ENCODE measurements around the gene CKAP4.

Gene CKAP4

DNA sequence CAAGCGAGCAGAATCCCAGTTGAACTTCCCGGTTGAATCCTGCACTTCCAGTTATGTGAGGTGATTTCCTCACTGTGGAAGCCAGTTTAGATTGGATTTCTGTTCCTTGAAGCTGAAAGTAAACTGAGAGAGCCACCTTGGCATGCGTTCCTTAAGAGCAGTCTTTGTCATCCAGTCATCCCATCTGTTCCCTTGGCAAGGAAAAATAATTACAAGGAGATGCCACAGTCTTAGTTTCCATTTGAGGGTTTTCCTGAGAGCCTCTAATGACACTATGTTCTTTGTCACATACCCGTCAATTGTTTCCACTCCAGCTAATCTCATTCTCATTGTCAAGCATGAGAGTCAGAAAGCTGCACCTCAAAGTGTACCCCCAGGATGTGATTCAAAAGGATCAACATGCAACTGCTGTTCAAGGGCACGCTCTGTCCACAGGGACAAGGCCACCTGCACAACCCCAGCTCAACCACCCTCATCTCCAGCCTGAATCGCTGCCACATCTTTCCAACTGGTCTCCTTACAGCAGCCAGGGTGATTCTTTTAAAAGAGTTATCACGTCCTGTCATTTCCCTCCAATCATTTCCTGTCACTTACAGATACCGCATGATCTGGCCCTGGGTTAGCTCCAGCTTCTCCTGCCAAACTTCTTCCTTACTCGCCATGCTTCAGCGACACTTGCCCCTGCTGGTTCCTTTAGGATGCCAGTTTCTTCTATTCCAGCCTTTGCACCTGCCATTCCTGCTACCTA, 36.7 kb upstream of the CKAP4 start:
- Mint-ChIP-seq H3K9me3 (peaks cover 3% of the 10 kb centered on the region), H3K27me3 (peaks cover 2% of the 10 kb centered on the region), H3K4me3 (no peak overlapping the region), H3K27ac (peak overlapping the region; percentile 82), H3K4me1 (peaks cover 46% of the 10 kb centered on the region), H3K36me3 (peaks cover 2% of the 10 kb centered on the region)
- ATAC-seq (ENCODE audit: low read depth) (no peak), DNase-seq (ENCODE audit: low spot score in 2 of 2) (no peak)

DNA sequence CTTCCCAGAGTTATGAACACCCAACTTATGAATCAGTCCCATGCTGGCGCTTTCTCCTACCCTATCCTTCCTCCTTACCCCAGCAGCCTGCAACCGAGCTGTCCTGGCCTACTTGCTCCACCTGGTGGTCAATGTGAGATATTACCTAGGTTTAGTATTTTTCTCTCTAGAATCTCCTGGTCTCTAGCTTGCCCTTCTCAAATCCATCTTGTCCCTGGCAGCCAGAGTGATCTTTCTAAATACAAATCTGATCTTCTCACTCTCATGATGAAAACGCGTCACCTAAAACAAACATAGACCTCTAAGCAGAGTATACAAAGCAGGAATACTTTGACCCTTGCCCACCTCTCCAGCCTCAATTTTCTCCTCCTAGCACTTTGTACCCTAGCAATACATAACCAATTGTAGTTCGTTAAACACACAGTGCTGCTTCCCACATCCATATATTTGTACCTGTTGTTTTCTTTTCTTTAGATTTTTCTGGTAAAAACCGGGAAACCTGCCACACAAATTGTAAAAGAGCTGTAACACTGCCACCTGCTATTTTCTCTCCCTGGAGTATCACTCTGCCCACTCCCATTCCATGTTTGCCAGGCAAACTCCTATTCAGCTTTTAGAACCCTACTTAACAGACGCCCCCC, 34.8 kb upstream of the CKAP4 start:
- Mint-ChIP-seq H3K27me3 (peaks cover 2% of the 10 kb centered on the region), H3K4me1 (peaks cover 42% of the 10 kb centered on the region), H3K36me3 (peaks cover 2% of the 10 kb centered on the region), H3K4me3 (no peak overlapping the region), H3K9me3 (peaks cover 3% of the 10 kb centered on the region), H3K27ac (peak overlapping the region; percentile 8)
- peak; percentile 64 for ATAC-seq (ENCODE audit: low read depth)
- DNase-seq (ENCODE audit: low spot score in 2 of 2) = peak; percentile 61

- peaks cover 2% of the 10 kb centered on the region for H3K27me3 Mint-ChIP-seq
- peaks cover 3% of the 10 kb centered on the region for H3K9me3 Mint-ChIP-seq
- peaks cover 2% of the 10 kb centered on the region for H3K36me3 Mint-ChIP-seq
- H3K4me1 Mint-ChIP-seq = peaks cover 40% of the 10 kb centered on the region
- no peak for ATAC-seq (ENCODE audit: low read depth)
- no peak overlapping the region for H3K4me3 Mint-ChIP-seq
- no peak overlapping the region for H3K27ac Mint-ChIP-seq
- DNase-seq (ENCODE audit: low spot score in 2 of 2) = no peak
Measured at GRCh38 chr12:106281804-106282203, 34.0 kb upstream of the CKAP4 start.

DNA sequence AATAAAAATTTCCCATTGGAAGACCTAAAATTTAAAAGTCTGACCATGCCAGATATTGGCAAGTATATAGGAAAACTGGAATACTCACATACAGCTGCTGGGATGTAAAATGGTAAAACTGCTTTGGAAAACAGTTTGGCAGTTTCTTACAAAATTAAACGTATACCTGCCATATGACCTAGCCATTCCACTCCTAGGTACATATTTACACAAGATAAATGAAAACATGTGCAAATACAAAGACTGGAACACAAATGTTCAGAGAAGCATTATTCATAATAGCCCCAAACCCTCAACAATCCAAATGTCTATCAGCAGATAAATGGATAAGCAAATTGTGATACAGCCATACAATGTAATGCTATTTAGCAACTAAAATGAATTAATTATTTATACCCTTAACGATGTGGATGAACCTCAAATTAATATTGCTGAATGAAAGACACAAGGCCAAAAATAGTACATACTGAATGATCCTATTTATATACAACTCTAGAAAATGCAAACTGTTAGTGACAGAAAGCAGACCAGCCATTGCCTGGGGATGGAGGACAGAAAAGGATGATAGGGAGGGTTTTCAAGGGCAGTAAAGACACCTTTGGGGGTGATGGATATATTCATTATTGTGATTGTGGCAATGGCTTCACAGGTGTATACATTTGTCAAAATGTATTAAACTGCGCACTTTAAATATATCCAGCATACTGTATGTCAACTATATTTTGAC, 33.4 kb upstream of the CKAP4 start:
- Mint-ChIP-seq H3K27ac (no peak overlapping the region), H3K9me3 (peaks cover 3% of the 10 kb centered on the region), H3K4me1 (peaks cover 37% of the 10 kb centered on the region), H3K36me3 (peaks cover 2% of the 10 kb centered on the region), H3K27me3 (peaks cover 2% of the 10 kb centered on the region), H3K4me3 (no peak overlapping the region)
- DNase-seq (ENCODE audit: low spot score in 2 of 2) (no peak), ATAC-seq (ENCODE audit: low read depth) (no peak)

DNA sequence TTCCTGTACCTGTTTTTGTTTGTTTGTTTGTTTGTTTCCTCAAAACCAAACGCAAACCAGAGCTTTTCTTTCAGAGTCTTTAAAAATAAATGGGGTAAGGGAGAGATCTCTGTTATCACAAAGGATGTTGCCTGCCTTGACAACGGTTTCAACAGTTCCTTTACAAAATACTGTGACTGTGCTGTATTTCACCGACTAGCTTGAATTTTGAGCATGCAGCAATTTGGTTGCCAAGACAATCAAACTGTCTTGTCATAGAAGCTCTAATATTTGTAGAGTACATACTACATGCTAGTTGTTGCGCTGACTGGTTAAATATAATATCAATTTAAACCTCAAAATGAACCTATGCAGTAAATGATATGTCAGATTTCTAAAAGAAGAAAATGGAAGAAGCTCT, 32.3 kb upstream of the CKAP4 start:
- Mint-ChIP-seq H3K27me3 (peaks cover 2% of the 10 kb centered on the region), H3K27ac (no peak overlapping the region), H3K9me3 (peaks cover 3% of the 10 kb centered on the region), H3K4me3 (no peak overlapping the region), H3K4me1 (peaks cover 30% of the 10 kb centered on the region), H3K36me3 (peaks cover 2% of the 10 kb centered on the region)
- ATAC-seq (ENCODE audit: low read depth) (no peak), DNase-seq (ENCODE audit: low spot score in 2 of 2) (no peak)

GRCh38 chr12:106276032-106276740, 28.4 kb upstream of the CKAP4 start:
- Mint-ChIP-seq H3K27ac (peak overlapping the region; percentile 57), H3K27me3 (no peaks in the 10 kb centered on the region), H3K4me3 (peak overlapping the region; percentile 68), H3K36me3 (peaks cover 3% of the 10 kb centered on the region), H3K4me1 (peaks cover 20% of the 10 kb centered on the region), H3K9me3 (no peaks in the 10 kb centered on the region)
- ATAC-seq (ENCODE audit: low read depth) = peak; percentile 82
- DNase-seq (ENCODE audit: low spot score in 2 of 2) = no peak

DNA sequence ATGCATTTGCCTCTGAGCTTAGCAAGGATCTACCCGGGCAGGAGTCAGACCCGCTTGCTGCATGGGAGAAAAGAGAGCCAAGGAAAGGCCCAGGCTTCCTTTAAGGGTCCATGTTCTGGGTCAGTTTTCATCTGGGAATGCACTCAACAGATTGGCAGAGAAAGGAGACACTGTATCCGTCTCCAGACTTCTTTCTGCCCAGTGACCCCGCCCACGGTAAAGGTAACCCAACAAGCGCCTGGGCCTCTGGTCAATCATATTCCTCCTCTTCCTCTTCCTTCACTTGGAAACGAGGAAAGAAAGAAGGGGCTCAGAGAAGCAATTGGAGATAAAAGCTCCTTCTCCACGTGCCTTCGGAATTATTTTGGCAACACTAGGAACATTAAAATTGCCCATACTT, 27.6 kb upstream of the CKAP4 start:
- peak overlapping the region; percentile 34 for H3K4me3 Mint-ChIP-seq
- peaks cover 25% of the 10 kb centered on the region for H3K4me1 Mint-ChIP-seq
- no peak overlapping the region for H3K27ac Mint-ChIP-seq
- ATAC-seq (ENCODE audit: low read depth) (no peak), DNase-seq (ENCODE audit: low spot score in 2 of 2) (no peak)
- peaks cover 9% of the 10 kb centered on the region for H3K36me3 Mint-ChIP-seq
- H3K27me3 Mint-ChIP-seq = peaks cover 2% of the 10 kb centered on the region
- H3K9me3 Mint-ChIP-seq = no peaks in the 10 kb centered on the region

DNA sequence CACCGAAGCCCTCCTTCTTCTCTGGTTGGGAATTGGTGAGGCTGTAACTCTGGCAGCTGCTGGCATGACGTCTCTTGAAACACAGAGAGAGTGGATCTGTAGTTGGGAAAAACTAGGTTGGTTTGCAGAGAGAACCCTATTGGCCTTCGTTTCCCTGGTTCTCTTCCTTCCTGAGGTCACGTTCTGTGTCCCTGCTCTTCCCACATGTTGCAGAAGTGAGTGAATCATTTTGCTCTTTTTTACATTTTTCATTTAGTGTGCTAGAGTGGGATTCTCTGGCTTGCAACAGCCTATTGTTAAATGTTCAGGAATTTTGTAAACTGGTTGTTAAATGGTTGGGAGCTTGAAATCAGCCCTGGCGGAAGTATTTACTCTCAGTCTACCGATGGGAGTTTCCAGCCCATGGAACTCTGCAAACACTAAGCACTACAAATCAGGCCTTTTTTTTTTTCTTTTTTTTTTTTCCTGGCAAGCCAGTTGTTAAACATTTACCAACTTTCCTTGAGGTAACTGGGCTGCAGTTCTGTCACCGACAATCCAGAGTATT, 26.8 kb upstream of the CKAP4 start:
- Mint-ChIP-seq H3K27ac (no peak overlapping the region), H3K27me3 (peaks cover 2% of the 10 kb centered on the region), H3K4me3 (no peak overlapping the region), H3K4me1 (peaks cover 25% of the 10 kb centered on the region), H3K9me3 (no peaks in the 10 kb centered on the region), H3K36me3 (peaks cover 9% of the 10 kb centered on the region)
- ATAC-seq (ENCODE audit: low read depth) = no peak
- no peak for DNase-seq (ENCODE audit: low spot score in 2 of 2)

- no peak overlapping the region for H3K27ac Mint-ChIP-seq
- H3K4me3 Mint-ChIP-seq = no peak overlapping the region
- H3K36me3 Mint-ChIP-seq = peaks cover 9% of the 10 kb centered on the region
- ATAC-seq (ENCODE audit: low read depth) (no peak), DNase-seq (ENCODE audit: low spot score in 2 of 2) (no peak)
- no peaks in the 10 kb centered on the region for H3K9me3 Mint-ChIP-seq
- H3K4me1 Mint-ChIP-seq = peaks cover 25% of the 10 kb centered on the region
- peaks cover 2% of the 10 kb centered on the region for H3K27me3 Mint-ChIP-seq
Measured at GRCh38 chr12:106274012-106274411, 26.2 kb upstream of the CKAP4 start.

- no peak overlapping the region for H3K4me3 Mint-ChIP-seq
- H3K27ac Mint-ChIP-seq = no peak overlapping the region
- ATAC-seq (ENCODE audit: low read depth) = no peak
Measured at GRCh38 chr12:106273491-106273890, 25.7 kb upstream of the CKAP4 start.

GRCh38 chr12:106271575-106272505, 24.0 kb upstream of the CKAP4 start:
- no peak for DNase-seq (ENCODE audit: low spot score in 2 of 2)
- Mint-ChIP-seq H3K4me1 (peaks cover 16% of the 10 kb centered on the region), H3K27ac (no peak overlapping the region), H3K36me3 (peaks cover 9% of the 10 kb centered on the region), H3K27me3 (peaks cover 2% of the 10 kb centered on the region), H3K4me3 (no peak overlapping the region), H3K9me3 (no peaks in the 10 kb centered on the region)
- ATAC-seq (ENCODE audit: low read depth) = no peak

More at GRCh38 chr12:106273491-106273890, 25.7 kb upstream of the CKAP4 start:
- DNase-seq (ENCODE audit: low spot score in 2 of 2) = no peak
- no peaks in the 10 kb centered on the region for H3K9me3 Mint-ChIP-seq
- H3K4me1 Mint-ChIP-seq = peaks cover 25% of the 10 kb centered on the region
- peaks cover 2% of the 10 kb centered on the region for H3K27me3 Mint-ChIP-seq
- H3K36me3 Mint-ChIP-seq = peaks cover 9% of the 10 kb centered on the region

DNA sequence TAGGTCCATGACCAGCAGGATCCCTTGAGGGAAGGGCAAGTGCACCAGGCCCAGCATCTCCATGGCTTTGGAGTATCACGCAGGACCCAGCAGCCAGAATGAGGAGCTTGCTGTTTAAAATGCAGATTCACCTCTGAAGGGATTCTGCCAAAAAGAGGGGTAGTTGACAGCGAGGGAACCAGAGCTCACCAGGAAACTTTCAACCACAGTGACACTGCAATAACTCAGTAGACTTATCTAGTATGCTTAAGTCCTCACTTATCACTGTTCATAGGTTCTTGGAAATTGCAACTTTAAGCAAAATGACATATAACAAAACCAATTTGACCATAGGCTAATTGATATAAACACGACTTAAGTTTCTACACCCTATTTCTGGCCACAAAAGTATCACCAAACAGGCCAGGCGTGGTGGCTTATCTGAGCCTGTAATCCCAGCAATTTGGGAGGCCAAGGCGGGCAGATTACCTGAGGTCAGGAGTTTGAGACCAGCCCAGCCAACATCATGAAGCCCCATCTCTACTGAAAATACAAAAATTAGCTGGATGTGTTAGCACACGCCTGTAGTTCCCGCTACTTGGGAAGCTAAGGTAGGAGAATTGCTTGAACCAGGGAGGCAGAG, 21.4 kb upstream of the CKAP4 start:
- ATAC-seq (ENCODE audit: low read depth) = no peak
- H3K9me3 Mint-ChIP-seq = no peaks in the 10 kb centered on the region
- no peak overlapping the region for H3K27ac Mint-ChIP-seq
- peaks cover 2% of the 10 kb centered on the region for H3K27me3 Mint-ChIP-seq
- H3K4me3 Mint-ChIP-seq = no peak overlapping the region
- H3K36me3 Mint-ChIP-seq = peaks cover 9% of the 10 kb centered on the region
- peaks cover 11% of the 10 kb centered on the region for H3K4me1 Mint-ChIP-seq
- no peak for DNase-seq (ENCODE audit: low spot score in 2 of 2)

Measured in memory B cell (primary cell).